ENCODE measurements around the gene ERFL. TPM values are rescaled to one million over a fixed set of nuclear protein-coding genes. Genes with fewer than 3 reads are reported as not detected.

Gene ERFL
- total RNA-seq, 1 donor from 2014 or later = 1.2 TPM

- no peaks in the 10 kb centered on the region for H3K36me3 Mint-ChIP-seq (ENCODE audit: insufficient read depth)
- peaks cover 27% of the 10 kb centered on the region for H3K27me3 Mint-ChIP-seq
- TF ChIP-seq CTCF (IDR thresholded peaks at IDR 0.05; ENCODE audit: unreplicated experiment) = no peak
- H3K4me3 Mint-ChIP-seq (ENCODE audit: low read depth) = peak overlapping the region; percentile 83
- peak; percentile 85 for DNase-seq (ENCODE audit: low spot score, unreplicated experiment)
- H3K27ac Mint-ChIP-seq = peak overlapping the region; percentile 95
- no peaks in the 10 kb centered on the region for H3K9me3 Mint-ChIP-seq (ENCODE audit: low read depth)
- H3K4me1 Mint-ChIP-seq (ENCODE audit: low read depth) = peaks cover 30% of the 10 kb centered on the region
These were observed 44.2 kb downstream of the ERFL start for GRCh38 chr19:41883821-41884733.

GRCh38 chr19:41883463-41883820 is 44.8 kb downstream of the ERFL start:
- TF ChIP-seq CTCF (IDR thresholded peaks at IDR 0.05; ENCODE audit: unreplicated experiment) = no peak
- no peak for DNase-seq (ENCODE audit: low spot score, unreplicated experiment)
- peaks cover 28% of the 10 kb centered on the region for H3K4me1 Mint-ChIP-seq (ENCODE audit: low read depth)
- H3K9me3 Mint-ChIP-seq (ENCODE audit: low read depth) = no peaks in the 10 kb centered on the region
- no peaks in the 10 kb centered on the region for H3K36me3 Mint-ChIP-seq (ENCODE audit: insufficient read depth)
- peak overlapping the region; percentile 83 for H3K4me3 Mint-ChIP-seq (ENCODE audit: low read depth)
- peak overlapping the region; percentile 95 for H3K27ac Mint-ChIP-seq
- peaks cover 27% of the 10 kb centered on the region for H3K27me3 Mint-ChIP-seq

- Mint-ChIP-seq H3K9me3 (ENCODE audit: low read depth) (no peaks in the 10 kb centered on the region), H3K27ac (peak within 1 kb of the TSS; percentile 95), H3K4me3 (ENCODE audit: low read depth) (peak within 1 kb of the TSS; percentile 83), H3K36me3 (ENCODE audit: insufficient read depth) (no peaks in the 10 kb centered on the region), H3K27me3 (peaks cover 27% of the 10 kb centered on the region), H3K4me1 (ENCODE audit: low read depth) (peaks cover 22% of the 10 kb centered on the region)
- DNase-seq (ENCODE audit: low spot score, unreplicated experiment) = no peak
- no peak for TF ChIP-seq CTCF (IDR thresholded peaks at IDR 0.05; ENCODE audit: unreplicated experiment)
These were observed 45.4 kb downstream of the ERFL start, which contains the start of gene ARHGEF1 for GRCh38 chr19:41882568-41883462. Gene ARHGEF1 (plus strand): TSS chr19:41883184. CDS start chr19:41888083, 4,899 bp downstream.

- Mint-ChIP-seq H3K4me3 (ENCODE audit: low read depth) (no peak overlapping the region), H3K27me3 (peaks cover 30% of the 10 kb centered on the region), H3K9me3 (ENCODE audit: low read depth) (no peaks in the 10 kb centered on the region), H3K27ac (no peak overlapping the region), H3K4me1 (ENCODE audit: low read depth) (peaks cover 8% of the 10 kb centered on the region), H3K36me3 (ENCODE audit: insufficient read depth) (no peaks in the 10 kb centered on the region)
- TF ChIP-seq CTCF (IDR thresholded peaks at IDR 0.05; ENCODE audit: unreplicated experiment) = no peak
- no peak for DNase-seq (ENCODE audit: low spot score, unreplicated experiment)
These were observed 47.9 kb downstream of the ERFL start for GRCh38 chr19:41880329-41880708.

GRCh38 chr19:41879670-41880328 is 48.5 kb downstream of the ERFL start:
- DNase-seq (ENCODE audit: low spot score, unreplicated experiment) = no peak
- peaks cover 5% of the 10 kb centered on the region for H3K4me1 Mint-ChIP-seq (ENCODE audit: low read depth)
- no peaks in the 10 kb centered on the region for H3K9me3 Mint-ChIP-seq (ENCODE audit: low read depth)
- TF ChIP-seq CTCF (IDR thresholded peaks at IDR 0.05; ENCODE audit: unreplicated experiment) = no peak
- no peak overlapping the region for H3K27ac Mint-ChIP-seq
- no peak overlapping the region for H3K4me3 Mint-ChIP-seq (ENCODE audit: low read depth)
- H3K27me3 Mint-ChIP-seq = peaks cover 30% of the 10 kb centered on the region
- H3K36me3 Mint-ChIP-seq (ENCODE audit: insufficient read depth) = no peaks in the 10 kb centered on the region
